Activated T-cell treated with anti-CD3 and anti-CD28 coated beads for 1 hour (primary cell): ENCODE data around the gene AGER.

ENCODE experiments used
- DNase-seq: peaks from one replicate; pipeline ENCODE4 v3.0.0-alpha.2; 2020; ENCODE audit warnings: low read depth

Gene AGER

DNA sequence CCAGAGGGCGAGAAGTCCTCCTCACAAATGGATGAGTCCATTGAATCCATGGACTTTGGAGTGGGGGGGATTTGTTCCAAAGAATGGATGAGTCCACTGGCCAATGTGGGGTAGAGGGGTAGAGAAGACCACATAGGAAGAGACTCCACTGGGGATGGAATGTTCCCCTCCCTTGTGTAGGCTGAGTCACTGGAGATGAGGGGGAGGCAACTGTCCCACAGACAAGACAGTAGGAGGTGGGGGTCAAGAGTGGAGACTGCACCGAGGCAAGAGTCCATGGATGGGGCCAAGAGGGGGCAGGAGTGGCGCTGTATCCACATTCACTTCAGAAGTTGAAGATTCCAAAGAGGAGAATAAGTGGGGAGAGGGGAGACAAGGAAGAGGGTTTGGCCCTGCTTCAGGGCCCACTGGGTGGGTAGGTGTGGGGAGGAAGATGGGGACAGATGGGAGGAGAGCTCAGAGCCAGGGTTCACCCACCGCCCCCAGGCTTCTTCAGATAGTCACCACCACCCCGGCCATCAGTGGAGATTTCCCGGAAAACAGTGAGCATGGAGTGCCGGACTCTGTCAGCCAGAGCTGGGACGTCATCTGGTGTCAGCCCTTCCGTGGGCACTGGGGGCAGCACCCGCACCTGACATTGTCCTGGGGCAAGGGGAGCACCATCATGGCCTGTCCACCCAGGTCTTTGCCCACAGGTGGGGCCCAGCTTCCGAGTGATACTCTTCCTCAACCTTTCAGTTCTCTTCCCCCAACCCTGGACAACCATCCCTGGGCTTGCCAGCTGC, 15.1 kb downstream of the AGER start:
- DNase-seq = no peak

DNA sequence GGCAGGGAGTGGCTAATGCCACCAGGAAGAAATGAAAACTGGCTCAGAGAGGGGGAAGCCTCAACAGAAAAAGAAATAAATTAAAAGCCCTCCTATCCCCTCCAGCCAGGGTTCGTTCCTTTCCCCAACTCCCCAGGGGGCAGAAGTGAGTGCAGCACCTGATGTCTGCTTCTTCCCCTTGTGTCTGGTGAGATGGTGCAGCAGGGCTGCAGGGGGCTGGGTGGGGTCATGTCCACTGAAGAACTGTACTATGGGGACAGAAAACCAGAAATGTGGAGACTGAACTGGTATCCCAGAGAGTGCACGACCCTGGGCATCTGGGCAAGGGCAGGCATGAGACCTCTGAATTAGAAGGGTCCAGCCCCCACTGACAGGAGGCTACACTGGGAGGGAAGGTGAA, 15.7 kb downstream of the AGER start:
- DNase-seq = no peak

DNA sequence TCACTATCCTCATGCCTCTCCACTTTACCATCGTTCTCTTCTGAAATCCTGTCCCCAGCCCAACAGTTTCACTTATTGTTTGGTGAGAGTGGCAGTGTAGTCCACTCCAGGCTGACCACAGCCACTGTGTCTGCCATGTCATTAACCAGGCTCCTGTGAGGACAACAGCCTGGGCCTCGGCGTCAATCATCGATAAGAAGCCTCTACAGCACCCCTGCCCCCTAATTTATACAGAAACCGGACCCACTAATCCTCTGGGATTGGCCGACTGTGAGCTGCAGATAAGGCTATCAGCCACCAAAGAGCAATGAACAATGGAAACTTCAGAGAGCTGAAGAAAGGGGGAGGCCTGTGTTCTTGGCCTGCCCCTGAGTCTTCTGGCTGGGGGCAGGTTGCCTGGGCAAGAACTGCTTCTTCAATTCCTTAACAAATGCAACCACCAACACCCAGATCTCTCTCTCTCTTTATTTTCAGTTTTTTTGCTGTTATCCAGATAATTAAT, 16.2 kb downstream of the AGER start:
- no peak for DNase-seq

DNA sequence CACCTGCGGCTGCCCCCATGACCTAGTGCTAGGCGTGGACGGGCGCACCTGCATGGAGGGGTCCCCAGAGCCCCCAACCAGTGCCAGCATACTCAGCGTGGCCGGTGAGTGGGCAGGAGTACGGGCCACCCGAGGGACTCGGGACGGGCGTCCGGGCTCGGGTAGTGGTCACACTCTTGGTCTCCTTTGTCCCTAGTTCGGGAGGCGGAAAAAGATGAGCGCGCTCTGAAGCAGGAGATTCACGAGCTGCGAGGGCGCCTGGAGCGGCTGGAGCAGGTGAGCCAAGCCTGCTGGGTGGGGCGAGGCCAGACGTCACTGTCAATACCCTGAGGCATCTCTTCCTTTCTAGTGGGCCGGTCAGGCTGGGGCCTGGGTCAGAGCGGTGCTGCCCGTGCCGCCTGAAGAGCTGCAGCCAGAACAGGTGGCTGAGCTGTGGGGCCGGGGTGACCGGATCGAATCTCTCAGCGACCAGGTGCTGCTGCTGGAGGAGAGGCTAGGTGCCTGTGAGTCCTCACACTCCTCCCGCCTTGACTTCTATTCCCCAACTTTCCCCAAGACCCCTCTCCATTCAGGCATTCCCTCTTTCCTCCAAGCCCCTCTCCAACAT, 16.8 kb downstream of the AGER start:
- DNase-seq = no peak

DNA sequence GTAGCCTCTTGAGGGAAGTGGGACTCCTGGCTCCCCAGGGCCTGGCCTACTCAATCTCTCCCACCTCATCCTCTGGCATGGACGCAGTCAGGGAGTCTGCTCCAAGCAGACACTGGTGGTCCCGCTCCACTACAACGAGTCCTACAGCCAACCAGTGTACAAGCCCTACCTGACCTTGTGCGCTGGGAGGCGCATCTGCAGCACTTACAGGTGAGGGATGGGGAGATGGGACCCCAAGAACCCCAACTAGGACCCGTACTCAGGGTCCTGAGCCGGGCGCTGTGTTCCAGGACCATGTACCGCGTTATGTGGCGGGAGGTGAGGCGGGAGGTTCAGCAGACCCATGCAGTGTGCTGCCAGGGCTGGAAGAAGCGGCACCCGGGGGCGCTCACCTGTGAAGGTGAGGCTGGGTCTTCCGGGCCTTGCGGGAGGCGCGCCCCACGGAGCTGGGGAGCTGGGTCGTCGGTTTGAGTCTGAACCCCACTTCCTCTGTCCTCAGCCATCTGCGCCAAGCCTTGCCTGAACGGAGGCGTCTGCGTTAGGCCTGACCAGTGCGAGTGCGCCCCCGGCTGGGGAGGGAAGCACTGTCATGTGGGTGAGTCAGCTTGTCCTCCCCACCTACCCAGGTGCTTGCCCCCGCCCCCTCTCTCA, 17.5 kb downstream of the AGER start:
- DNase-seq = no peak

DNA sequence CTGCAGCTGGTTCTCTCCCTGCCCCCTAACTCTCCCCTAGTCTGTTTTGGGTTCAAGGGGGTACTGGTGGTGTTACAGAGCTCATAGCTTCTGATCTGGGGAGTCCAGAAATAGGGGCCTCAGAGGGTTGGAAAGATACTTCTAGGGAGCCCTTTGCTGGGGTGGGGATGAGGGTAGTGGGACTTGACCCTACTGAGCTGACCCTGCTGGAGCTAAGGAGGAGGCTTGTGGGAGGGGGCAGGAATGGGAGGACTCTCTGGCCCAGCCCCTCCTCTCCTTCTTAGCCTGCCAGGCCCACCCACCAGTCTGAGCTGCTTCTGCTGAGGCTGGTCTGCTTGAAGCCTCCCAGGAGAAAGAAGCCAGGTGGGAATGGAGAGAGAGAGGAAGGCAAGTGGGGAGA, 19.8 kb downstream of the AGER start, which contains the start of gene EGFL8:
Gene EGFL8, plus strand, starts transcription at position 301 of the 400 bp plus-strand sequence. CDS start 1,571 bp downstream, outside the sequence.
- DNase-seq = no peak

DNA sequence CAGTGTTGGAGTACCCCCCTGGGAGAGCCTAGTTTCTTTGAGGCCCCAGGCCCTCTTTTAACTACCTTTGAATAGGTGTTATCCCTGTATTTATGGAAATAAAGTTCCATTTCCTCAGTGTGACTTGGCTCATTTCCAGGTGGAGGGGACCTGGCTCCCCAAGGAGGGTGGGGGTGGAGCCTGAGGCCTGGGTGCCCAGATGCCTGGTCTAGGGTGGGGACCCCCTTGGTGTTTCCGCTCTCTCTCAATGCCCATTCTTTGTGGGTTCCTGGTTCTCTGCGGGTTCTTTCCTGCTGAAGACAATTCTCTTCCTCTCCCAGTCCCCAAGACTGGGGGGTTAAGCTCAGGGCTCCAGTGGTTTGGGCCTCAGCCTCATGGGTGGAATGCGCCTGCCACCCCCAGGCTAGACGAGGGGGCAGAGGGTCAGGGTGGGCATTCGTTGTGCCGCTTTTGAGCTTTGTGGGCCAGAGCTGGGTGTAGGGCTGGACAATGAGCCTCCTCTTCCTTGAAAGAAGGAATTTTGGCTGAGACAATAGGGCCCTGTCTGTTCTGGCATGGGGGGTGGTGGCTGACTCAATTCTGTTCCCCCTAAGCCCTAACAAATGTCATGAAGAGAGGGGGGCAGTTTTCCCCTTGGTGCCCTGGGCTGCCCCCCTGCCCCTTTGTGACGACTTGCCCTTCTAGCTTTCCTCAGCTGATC, 20.3 kb downstream of the AGER start:
- DNase-seq = no peak

DNA sequence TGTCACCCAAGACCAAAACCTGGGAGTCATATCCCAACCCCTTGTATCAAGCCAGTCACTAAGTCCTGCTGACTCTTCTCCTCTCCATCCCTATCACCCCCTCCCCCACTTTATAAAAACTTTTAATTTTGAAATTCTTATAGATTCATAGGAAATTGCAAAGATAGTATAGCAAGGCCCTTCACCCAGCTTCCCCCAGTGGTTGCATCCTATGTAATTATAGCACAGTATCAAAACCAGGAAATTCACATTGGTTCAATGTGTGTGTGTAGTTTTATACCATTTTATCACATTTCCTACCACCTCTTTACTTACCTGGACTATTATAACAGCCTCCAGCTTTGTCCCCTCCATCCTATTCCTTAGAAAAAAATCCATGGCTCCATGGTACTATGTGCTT, 26.0 kb downstream of the AGER start:
- no peak for DNase-seq

DNA sequence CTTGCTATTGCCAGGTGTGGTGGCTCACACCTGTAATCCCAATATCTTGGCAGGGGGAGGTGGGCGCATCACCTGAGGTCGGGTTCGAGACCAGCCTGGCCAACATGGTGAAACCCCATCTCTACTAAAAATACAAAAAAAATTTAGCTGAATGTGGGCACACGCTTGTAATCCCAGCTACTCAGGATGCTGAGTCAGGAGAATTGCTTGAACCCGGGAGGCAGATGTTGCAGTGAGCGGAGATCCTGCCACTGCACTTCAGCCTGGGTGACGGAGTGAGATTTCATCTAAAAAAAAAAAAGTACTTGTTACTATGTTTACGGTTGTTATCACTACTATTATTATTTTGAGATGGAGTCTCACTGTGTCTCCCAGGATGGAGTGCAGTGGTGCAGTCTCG, 27.2 kb downstream of the AGER start:
- no peak for DNase-seq

DNA sequence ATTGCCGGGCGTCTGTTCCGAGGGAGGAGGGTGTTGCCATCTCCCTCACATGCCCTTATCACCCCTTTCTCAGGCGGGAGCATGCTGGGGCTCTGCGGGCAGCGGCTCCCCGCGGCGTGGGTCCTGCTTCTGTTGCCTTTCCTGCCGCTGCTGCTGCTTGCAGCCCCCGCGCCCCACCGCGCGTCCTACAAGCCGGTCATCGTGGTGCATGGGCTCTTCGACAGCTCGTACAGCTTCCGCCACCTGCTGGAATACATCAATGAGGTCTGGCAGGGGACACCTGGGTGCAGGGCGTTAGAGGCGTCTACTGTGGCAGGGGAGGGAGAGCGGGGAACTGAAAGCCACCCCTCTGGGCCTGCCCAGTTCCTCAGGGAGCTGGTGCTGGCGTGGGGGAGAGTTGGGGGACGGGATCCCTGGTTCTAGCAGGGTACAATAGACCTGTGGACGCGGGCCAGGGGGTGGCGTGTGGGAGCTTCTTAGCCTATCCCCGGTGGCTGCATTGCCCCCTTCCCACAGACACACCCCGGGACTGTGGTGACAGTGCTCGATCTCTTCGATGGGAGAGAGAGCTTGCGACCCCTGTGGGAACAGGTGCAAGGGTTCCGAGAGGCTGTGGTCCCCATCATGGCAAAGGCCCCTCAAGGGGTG, 29.4 kb downstream of the AGER start:
- DNase-seq = peak; percentile 54

DNA sequence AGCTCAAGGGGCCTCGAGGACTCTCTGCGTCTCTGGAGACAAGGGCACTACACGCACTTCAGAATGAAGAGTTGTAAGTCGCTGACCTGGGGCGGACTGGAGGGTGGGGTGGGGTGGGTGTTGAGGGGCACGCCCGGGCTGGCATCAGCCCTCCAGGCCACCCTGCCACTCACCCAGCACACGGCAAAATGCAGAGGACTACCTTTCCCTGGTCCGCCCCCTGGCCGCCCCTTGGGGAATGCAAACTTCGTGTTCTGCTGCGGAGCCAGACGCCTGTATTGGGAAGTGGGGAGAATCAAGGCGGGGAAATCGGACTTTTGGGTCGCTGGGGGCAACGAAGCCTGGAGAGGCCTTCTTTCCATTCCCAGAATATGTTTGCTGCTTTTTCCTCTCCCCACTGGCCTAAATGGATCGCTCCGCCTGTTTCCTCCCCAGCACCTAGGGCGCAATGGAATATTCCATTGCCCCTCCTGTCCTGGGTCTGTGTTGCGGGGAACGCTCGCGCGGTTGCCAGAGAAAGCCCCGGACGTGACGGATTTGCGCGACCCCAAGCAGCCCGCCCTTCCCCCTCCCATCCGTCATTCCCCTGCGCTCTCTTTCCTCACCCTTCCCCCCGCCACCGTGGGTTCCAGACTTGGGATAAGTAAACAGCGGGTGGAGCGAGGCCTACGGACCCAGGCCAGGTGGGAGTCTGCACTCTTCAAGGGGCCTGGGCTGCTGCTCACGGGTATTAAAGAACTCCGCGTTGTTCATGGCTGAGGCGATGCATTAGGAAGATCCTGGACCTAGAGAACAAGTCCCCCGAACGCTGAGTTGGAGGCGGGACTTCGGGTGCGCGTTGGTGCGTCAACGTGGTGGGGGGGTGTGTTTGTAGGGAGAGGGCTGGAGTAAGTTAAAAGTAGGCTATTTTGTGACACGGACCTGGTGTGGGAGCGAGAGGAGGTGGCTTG, 30.2 kb downstream of the AGER start, which contains the start of gene PPT2:
Gene PPT2, plus strand, starts transcription at position 578 of the 950 bp plus-strand sequence. CDS start 454 bp downstream, outside the sequence.
- DNase-seq = peak; percentile 66

DNA sequence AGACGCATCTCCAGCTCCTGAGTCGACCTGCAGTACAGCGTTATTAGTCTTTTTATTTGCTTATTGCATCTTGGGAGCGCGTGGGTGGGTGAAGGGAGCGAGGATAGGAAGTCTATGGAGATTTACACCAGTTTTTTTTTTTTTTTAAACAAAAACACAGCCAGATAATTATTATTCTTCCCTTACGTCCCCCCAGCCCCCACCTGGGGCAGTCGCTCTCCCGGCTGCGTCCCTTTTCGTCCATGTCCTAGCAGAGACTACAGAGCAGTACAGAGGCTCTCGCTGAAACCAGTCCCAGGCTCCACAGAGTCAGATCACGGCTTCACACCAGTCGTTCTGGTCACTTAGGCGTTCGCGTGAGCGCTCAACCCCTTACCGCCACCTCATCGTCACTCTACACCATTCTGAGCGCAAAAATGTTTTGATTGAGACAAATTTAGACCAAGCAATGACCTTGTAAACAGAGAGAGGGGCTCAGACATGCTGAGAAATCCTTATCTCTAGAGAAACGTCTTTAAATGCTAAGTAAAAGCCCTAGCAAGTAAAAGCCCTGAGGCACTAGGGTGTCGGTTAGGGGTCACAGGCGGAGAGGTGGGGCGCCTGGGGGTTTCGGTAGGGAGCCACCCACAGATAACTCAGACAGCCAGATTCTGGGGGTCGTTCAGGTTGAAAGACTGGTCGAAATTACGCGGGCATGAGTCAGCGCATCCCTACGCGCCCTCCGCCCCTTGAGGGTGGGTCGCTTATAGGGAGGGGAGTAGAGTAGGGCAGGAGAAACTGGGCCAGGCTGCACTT, 31.1 kb downstream of the AGER start:
- DNase-seq = no peak

DNA sequence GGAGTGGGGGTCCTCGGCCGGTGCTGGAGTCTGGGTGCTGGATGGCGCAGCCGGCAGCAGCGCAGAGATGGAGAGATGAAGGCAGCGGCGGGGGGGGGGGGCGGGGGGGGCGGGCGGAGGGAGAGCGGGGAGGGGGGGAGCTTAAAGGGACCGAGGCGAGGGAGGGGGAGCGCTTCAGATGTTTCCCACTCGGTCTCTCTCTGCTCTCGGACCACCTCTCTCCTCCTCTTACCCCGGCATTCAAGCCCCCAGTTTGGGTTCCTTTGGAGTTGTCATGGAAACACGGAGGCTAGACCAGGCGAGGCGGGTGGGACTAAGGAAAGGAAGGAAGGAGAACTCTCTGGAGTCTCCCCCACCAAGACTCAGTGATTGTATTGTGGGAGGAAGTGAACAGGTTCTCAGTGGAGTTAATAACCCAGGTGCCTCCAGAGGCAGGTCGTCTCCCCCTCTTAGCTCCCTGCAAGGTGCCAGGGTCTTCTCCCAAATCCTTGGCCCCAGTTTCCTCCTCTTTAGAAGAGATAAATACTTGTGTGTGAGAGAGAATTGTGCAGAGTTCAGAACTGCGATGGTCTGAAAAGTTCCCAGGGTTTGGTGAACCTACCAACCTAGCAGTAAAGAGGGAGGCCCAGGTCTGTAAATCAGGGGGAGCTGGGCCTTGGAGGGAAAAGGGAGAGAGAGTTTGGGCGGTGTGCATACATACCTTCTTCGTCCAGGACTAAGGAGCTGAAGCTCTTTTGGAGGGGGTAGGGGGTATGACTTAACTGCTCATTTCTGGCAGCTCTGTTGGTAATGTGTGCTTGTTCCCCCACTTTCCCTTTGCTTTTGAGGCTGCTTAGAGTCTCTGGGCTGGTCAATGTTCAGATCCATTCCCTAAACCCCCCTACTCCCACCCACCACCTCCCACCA, 31.9 kb downstream of the AGER start, which contains the start of gene PRRT1:
Gene PRRT1, minus strand, starts transcription at position 77 of the 906 bp plus-strand sequence. CDS start 112 bp downstream, outside the sequence.
- DNase-seq = no peak

DNA sequence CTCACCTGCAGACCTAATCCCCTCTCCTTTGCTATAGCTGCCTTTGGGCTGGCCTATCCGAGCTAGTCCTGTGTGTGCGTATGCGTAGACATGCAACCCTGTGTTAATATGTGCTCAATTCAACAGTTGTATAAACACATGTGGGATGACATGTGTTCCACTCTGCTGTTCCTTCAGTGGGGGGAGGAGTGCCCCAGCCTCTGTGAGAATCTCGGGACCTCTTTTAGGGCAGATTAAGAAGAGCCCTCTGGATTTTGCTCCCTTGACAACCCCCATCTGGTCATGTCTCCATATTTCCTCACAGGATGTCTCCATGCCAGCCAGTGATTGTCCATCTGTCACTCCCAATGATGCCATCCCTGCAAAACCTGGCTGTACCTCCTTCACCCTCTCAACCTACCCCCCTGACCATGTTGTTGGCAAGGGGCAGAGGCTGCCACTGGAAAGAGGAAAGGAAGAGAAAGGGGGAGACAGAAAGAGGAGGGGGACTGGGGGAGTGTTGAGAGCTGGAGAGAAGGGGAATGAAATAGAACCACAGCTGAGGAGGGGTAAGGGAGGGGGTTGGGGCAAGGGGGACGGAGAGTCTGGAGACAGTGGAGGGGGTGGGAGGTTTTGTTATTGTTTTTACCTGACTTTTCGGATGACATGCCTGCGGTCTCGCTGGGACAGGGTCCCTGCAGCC, 32.7 kb downstream of the AGER start:
- no peak for DNase-seq

DNA sequence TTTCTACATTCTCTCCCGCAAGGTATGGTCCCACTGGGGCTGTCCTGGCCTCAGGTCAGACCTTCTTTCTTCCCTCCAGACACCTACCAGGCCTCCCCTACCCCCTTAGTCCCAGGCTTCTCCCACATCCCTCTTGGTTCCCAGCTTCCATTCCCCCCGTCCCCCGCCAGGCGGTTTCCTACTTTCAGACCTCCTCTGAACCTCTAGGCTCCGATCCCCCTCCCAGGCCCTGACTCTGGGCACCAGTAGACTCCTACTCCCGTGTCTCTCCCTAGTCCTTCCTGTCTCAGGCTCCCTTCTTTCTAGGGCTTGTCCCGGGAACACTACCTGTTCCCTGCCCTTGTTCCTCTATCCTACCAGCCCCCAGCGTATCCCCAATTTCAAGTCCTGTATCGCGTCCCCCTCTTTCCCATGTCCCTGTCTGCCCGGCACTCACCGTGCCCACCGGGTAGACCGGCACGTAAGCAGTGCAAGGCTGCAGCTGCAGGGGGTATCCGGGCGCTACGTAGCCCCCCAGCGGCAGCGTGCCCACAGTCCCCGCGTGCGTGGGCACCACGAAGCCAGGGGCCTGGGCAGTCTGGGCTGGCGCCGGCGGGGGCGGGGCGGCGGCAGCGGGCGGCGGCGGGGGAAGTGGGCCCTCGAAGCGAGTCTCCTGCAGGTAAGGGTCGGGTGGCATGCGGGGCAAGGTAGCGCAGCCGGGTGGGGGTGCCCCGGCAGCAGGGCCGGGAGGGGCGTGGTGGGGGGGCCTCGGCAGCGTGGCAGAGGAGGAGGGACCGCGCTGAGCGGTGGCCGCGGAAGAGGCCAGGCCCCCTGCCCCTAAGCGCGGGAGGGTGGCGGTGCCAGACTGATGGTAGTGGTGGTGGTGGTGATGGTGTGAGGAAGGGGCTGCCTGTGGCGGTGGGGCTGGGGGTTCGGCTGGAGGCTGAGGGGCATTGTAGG, 33.9 kb downstream of the AGER start:
- DNase-seq = no peak

DNA sequence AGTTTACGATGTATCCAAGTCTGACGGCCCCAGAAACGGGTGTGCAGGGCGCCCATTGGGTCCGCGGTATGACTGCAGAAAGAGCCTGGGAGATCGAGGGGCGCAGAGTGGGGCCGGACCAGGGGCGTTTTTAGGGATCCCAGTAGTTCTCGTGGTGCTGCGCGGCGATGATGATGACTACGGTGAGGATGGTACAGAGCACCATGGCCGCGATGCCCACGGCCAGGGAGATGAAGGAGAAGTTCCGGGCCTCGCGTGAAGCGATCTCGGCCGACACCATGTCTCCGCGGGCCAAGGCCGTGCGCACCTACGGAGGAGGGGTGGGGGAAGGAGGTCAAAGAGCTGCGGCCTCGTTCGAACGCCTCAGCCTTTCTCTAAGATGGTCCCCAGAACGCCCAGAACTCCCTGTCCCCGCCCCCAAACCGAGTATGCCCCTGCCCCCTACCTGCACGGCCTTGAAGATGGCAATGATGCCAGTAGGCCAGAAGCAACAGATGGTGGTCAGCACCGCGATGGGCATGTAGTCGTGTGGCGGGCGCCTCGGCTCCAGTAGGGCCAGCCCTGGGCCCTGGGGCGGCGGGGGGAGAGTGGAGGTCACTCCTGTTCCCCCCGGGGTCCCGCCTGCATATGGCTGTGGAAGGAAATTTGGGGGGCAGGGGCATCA, 34.8 kb downstream of the AGER start:
- no peak for DNase-seq
